MM.1S (cell line): ENCODE results near the gene HSPA12B.

Source experiments
- DNase-seq: peaks from one replicate; pipeline ENCODE4 v3.0.0-alpha.2; 2015
- H2AFZ ChIP-seq: fragments of 300-600 bp; sonication (generic); 2 replicates; pipeline ENCODE4 v1.6.0; 2016; ENCODE audit warnings: antibody characterized with exemption, low read length
- H3F3A ChIP-seq: fragments of 300-600 bp; sonication (generic); 2 replicates; pipeline ENCODE4 v1.6.1; 2016; ENCODE audit warnings: mild to moderate bottlenecking, antibody characterized with exemption, low read length, moderate library complexity, mixed read lengths; ENCODE audit not compliant: insufficient read depth
- H3K27ac ChIP-seq: fragments of 300-600 bp; sonication (generic); 2 replicates; pipeline ENCODE4 v1.5.1; 2016; ENCODE audit warnings: mild to moderate bottlenecking, low read length
- H3K27me3 ChIP-seq: fragments of 300-600 bp; sonication (generic); replicated peaks from 2 replicates; pipeline ENCODE4 v1.6.0; 2016; ENCODE audit warnings: low read length; ENCODE audit not compliant: insufficient read depth
- H3K36me3 ChIP-seq: fragments of 300-600 bp; sonication (generic); replicated peaks from 2 replicates; pipeline ENCODE4 v1.6.1; 2016; ENCODE audit warnings: mild to moderate bottlenecking, low read length, mixed read lengths; ENCODE audit not compliant: insufficient read depth
- H3K4me1 ChIP-seq: fragments of 300-600 bp; sonication (generic); 2 replicates; pipeline ENCODE4 v1.6.1; 2016; ENCODE audit warnings: low read length, mixed read lengths
- H3K4me2 ChIP-seq: fragments of 300-600 bp; sonication (generic); 2 replicates; pipeline ENCODE4 v1.6.0; 2016; ENCODE audit warnings: low read depth, low read length
- H3K4me3 ChIP-seq: fragments of 300-600 bp; sonication (generic); 2 replicates; pipeline ENCODE4 v1.5.1; 2016; ENCODE audit warnings: low read length, mixed read lengths
- H3K79me2 ChIP-seq: fragments of 300-600 bp; sonication (generic); 2 replicates; pipeline ENCODE4 v1.6.1; 2016; ENCODE audit warnings: mixed run types, low read length, mixed read lengths
- H3K9ac ChIP-seq: fragments of 300-600 bp; sonication (generic); 2 replicates; pipeline ENCODE4 v1.6.1; 2016; ENCODE audit warnings: low read length, mixed read lengths
- H3K9me2 ChIP-seq: fragments of 300-600 bp; sonication (generic); replicated peaks from 2 replicates; pipeline ENCODE4 v1.6.1; 2016; ENCODE audit warnings: mild to moderate bottlenecking, low read length, mixed read lengths; ENCODE audit not compliant: insufficient read depth
- H3K9me3 ChIP-seq: fragments of 300-600 bp; sonication (generic); replicated peaks from 2 replicates; pipeline ENCODE4 v1.6.1; 2016; ENCODE audit warnings: mild to moderate bottlenecking, low read length, mixed read lengths; ENCODE audit not compliant: insufficient read depth
- H4K20me1 ChIP-seq: fragments of 300-600 bp; sonication (generic); 2 replicates; pipeline ENCODE4 v1.6.1; 2016; ENCODE audit warnings: mild to moderate bottlenecking, low read length, moderate library complexity, mixed read lengths; ENCODE audit not compliant: insufficient read depth
- CTCF ChIP-seq: fragments of 300-600 bp; sonication (generic); IDR thresholded peaks from 2 replicates; pipeline ENCODE4 v1.5.1; 2016; ENCODE audit warnings: antibody characterized with exemption, low read length, mixed read lengths
- EZH2 ChIP-seq: fragments of 300-600 bp; sonication (generic); optimal IDR thresholded peaks from 2 replicates; pipeline ENCODE3; 2017; ENCODE audit warnings: low read depth, mild to moderate bottlenecking, antibody characterized with exemption, low read length, mixed read lengths
- EZH2phosphoT487 ChIP-seq: fragments of 300-600 bp; sonication (generic); IDR thresholded peaks from 2 replicates; pipeline ENCODE4 v1.6.1; 2018; ENCODE audit warnings: antibody characterized with exemption, low read length

Gene HSPA12B

GRCh38 chr20:3763671-3764601 is 31.5 kb downstream of the HSPA12B start:
- Histone ChIP-seq H3K27ac (no peak overlapping the region), H3K4me1 (peaks cover 12% of the 10 kb centered on the region), H3K9me3 (no peaks in the 10 kb centered on the region), H3K27me3 (no peaks in the 10 kb centered on the region), H3K9ac (no peak overlapping the region), H3K4me3 (no peak overlapping the region), H3K36me3 (no peaks in the 10 kb centered on the region), H3K4me2 (no peak overlapping the region), H3K79me2 (peaks cover 18% of the 10 kb centered on the region), H4K20me1 (no peaks in the 10 kb centered on the region), H3K9me2 (no peaks in the 10 kb centered on the region), H2AFZ (no peak overlapping the region), H3F3A (peaks cover 9% of the 10 kb centered on the region)
- TF ChIP-seq EZH2phosphoT487 (no peak), CTCF (no peak), EZH2 (no peak)
- DNase-seq, result no peak

- Histone ChIP-seq H3K4me1 (peaks cover 15% of the 10 kb centered on the region), H3K4me2 (no peak overlapping the region), H4K20me1 (no peaks in the 10 kb centered on the region), H3K27me3 (no peaks in the 10 kb centered on the region), H3K9me3 (no peaks in the 10 kb centered on the region), H3K27ac (no peak overlapping the region), H3K36me3 (no peaks in the 10 kb centered on the region), H3K79me2 (peaks cover 18% of the 10 kb centered on the region), H3K4me3 (no peak overlapping the region), H3K9me2 (no peaks in the 10 kb centered on the region), H2AFZ (no peak overlapping the region), H3F3A (peaks cover 11% of the 10 kb centered on the region), H3K9ac (no peak overlapping the region)
- TF ChIP-seq CTCF (no peak), EZH2 (no peak), EZH2phosphoT487 (no peak)
- no peak for DNase-seq
Measured at GRCh38 chr20:3764659-3765058, 32.2 kb downstream of the HSPA12B start.

DNA sequence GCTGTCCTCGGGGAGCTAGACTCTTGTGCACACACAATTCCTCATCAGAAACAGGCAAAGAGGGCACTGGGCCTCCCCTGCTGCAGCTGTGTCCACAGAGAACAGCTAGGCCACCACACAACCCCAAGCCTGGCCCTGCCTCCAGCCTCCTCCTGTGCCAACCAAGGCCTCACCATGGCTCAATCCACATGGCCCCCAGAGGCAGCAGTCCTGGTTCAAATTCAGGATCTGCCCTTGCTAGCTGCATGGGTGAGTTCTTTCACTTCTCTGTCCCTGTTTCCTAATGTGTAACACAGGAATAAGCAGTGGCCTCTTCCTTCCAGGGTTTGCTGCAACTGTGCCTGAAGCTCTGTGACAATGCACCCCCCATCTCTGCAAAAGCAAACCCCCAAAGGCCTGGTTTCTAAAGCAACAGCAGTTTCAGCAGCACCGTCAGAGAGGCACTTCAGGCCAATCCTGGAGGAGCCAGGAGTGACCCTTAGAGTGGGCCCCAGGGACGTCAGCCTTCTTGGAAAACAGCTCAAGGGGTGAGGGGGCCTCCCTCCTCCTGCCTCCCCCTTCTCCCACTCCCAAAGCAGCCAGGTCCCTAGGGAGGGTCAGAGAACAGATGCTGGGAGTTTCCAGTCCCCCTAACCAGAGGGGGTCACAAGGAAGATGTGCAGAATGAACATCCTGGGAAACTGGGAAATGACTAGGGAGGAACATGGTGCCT is 32.8 kb downstream of the HSPA12B start:
- no peaks in the 10 kb centered on the region for H3K36me3 ChIP-seq
- no peaks in the 10 kb centered on the region for H3K27me3 ChIP-seq
- H3K79me2 ChIP-seq, result peaks cover 18% of the 10 kb centered on the region
- TF ChIP-seq EZH2, result no peak
- no peak for TF ChIP-seq EZH2phosphoT487
- TF ChIP-seq CTCF, result no peak
- no peaks in the 10 kb centered on the region for H3K9me3 ChIP-seq
- no peak overlapping the region for H3K4me2 ChIP-seq
- H3K9ac ChIP-seq, result no peak overlapping the region
- no peak overlapping the region for H3K27ac ChIP-seq
- no peaks in the 10 kb centered on the region for H4K20me1 ChIP-seq
- H3K4me3 ChIP-seq, result no peak overlapping the region
- no peak for DNase-seq
- peaks cover 11% of the 10 kb centered on the region for H3F3A ChIP-seq
- peaks cover 15% of the 10 kb centered on the region for H3K4me1 ChIP-seq
- H2AFZ ChIP-seq, result no peak overlapping the region
- no peaks in the 10 kb centered on the region for H3K9me2 ChIP-seq
